ENCODE data around the gene FNTB. TPM values are rescaled to one million over a fixed set of nuclear protein-coding genes. Genes with fewer than 3 reads are reported as not detected.
A peak's percentile ranks its signal among the peaks of the same experiment; 100 is the strongest.

The FNTB gene
- polyA plus RNA-seq, 3 donors, result 12.3 to 14.2 (median 14.1) TPM

- 80% methylated on average over 1 of the region's 6 CpGs for WGBS (ENCODE audit: insufficient coverage)
- peak overlapping the region in 1 of 2 donors; percentile 80 for H3K27ac ChIP-seq (ENCODE audit: low read depth in 1 of 2, low read length in 2 of 2)
- no peak overlapping the region for H3K4me2 ChIP-seq (replicated peaks; ENCODE audit: extremely low read depth, low read length, poor library complexity, severe bottlenecking)
- peaks cover 43 to 62% of the 10 kb centered on the region in 2 donors for H3K36me3 ChIP-seq (replicated peaks in 1 of 2; ENCODE audit: control insufficient read depth in 1 of 2, insufficient read depth in 2 of 2, low read length in 2 of 2)
- peaks cover 22 to 58% of the 10 kb centered on the region in 2 donors for H3K4me1 ChIP-seq (ENCODE audit: control insufficient read depth in 1 of 2, insufficient read depth in 2 of 2, low read length in 2 of 2)
- Mint-ChIP-seq H3K9me3 (no peaks in the 10 kb centered on the region), H3K27me3 (ENCODE audit: low read depth in 3 of 3) (no peaks in the 10 kb centered on the region), H3K27ac (peak overlapping the region in 3 of 7 donors; percentile 30 to 73 (median 50)), H3K36me3 (peaks cover 52 to 67% of the 10 kb centered on the region in 2 donors), H3K4me3 (no peak overlapping the region), H3K4me1 (peaks cover 34% of the 10 kb centered on the region)
- intact Hi-C loops (cut with micrococcal nuclease), result no loop called here
- H4K20me1 ChIP-seq (ENCODE audit: insufficient read depth, low read length), result peaks cover 50% of the 10 kb centered on the region
- no peak overlapping the region for H3K9ac ChIP-seq (ENCODE audit: insufficient read depth, low read length, poor library complexity, severe bottlenecking)
- no peak overlapping the region for H2AFZ ChIP-seq (ENCODE audit: insufficient read depth, low read depth, low read length, poor library complexity, severe bottlenecking)
- H3K27me3 ChIP-seq (ENCODE audit: control insufficient read depth in 2 of 2, insufficient read depth in 2 of 2, low read length in 2 of 2), result no peaks in the 10 kb centered on the region
- no peak for DNase-seq
- no peaks in the 10 kb centered on the region for H3K9me3 ChIP-seq (replicated peaks in 1 of 2; ENCODE audit: control insufficient read depth in 1 of 2, insufficient read depth in 1 of 2, low read length in 2 of 2)
- TF ChIP-seq CTCF (IDR thresholded peaks at IDR 0.05), result no peak
- no peak overlapping the region for H3K4me3 ChIP-seq (replicated peaks in 1 of 3; ENCODE audit: low read depth in 2 of 3, low read length in 3 of 3)
- H3K79me2 ChIP-seq (ENCODE audit: insufficient read depth, low read length), result peaks cover 63% of the 10 kb centered on the region
Observed at GRCh38 chr14:65072256-65072655, 85.6 kb downstream of the FNTB start.

GRCh38 chr14:65072937-65073336 is 86.2 kb downstream of the FNTB start:
- DNase-seq, result no peak
- peaks cover 47 to 69% of the 10 kb centered on the region in 2 donors for H3K36me3 ChIP-seq (replicated peaks in 1 of 2; ENCODE audit: control insufficient read depth in 1 of 2, insufficient read depth in 2 of 2, low read length in 2 of 2)
- Mint-ChIP-seq H3K4me1 (peaks cover 41% of the 10 kb centered on the region), H3K4me3 (no peak overlapping the region), H3K27ac (peak overlapping the region in 2 of 7 donors; percentile 14 to 50), H3K27me3 (ENCODE audit: low read depth in 3 of 3) (no peaks in the 10 kb centered on the region), H3K36me3 (peaks cover 59 to 70% of the 10 kb centered on the region in 2 donors), H3K9me3 (no peaks in the 10 kb centered on the region)
- H3K79me2 ChIP-seq (ENCODE audit: insufficient read depth, low read length), result peaks cover 70% of the 10 kb centered on the region
- H3K27me3 ChIP-seq (ENCODE audit: control insufficient read depth in 2 of 2, insufficient read depth in 2 of 2, low read length in 2 of 2), result no peaks in the 10 kb centered on the region
- H3K4me1 ChIP-seq (ENCODE audit: control insufficient read depth in 1 of 2, insufficient read depth in 2 of 2, low read length in 2 of 2), result peaks cover 22 to 64% of the 10 kb centered on the region in 2 donors
- WGBS (ENCODE audit: insufficient coverage), result no CpG with 5 or more reads among the region's 1 CpG
- H3K27ac ChIP-seq (ENCODE audit: low read depth in 1 of 2, low read length in 2 of 2), result peak overlapping the region in 1 of 2 donors; percentile 80
- H3K9ac ChIP-seq (ENCODE audit: insufficient read depth, low read length, poor library complexity, severe bottlenecking), result no peak overlapping the region
- H3K9me3 ChIP-seq (replicated peaks in 1 of 2; ENCODE audit: control insufficient read depth in 1 of 2, insufficient read depth in 1 of 2, low read length in 2 of 2), result no peaks in the 10 kb centered on the region
- peaks cover 54% of the 10 kb centered on the region for H4K20me1 ChIP-seq (ENCODE audit: insufficient read depth, low read length)
- intact Hi-C loops (cut with micrococcal nuclease), result no loop called here
- no peak for TF ChIP-seq CTCF (IDR thresholded peaks at IDR 0.05)
- H3K4me2 ChIP-seq (replicated peaks; ENCODE audit: extremely low read depth, low read length, poor library complexity, severe bottlenecking), result no peak overlapping the region
- no peak overlapping the region for H3K4me3 ChIP-seq (replicated peaks in 1 of 3; ENCODE audit: low read depth in 2 of 3, low read length in 3 of 3)
- no peak overlapping the region for H2AFZ ChIP-seq (ENCODE audit: insufficient read depth, low read depth, low read length, poor library complexity, severe bottlenecking)

Data from CD14-positive monocyte (primary cell).